ENCODE results near the gene CGNL1. TPM values are rescaled to one million over a fixed set of nuclear protein-coding genes. Genes with fewer than 3 reads are reported as not detected.

Gene CGNL1
- polyA plus RNA-seq, 2 of the 4 experiments (the other 2 are of a cell fraction) = 1.4 to 1.8 TPM

- Histone ChIP-seq H3K4me2 (no peak overlapping the region), H3K4me1 (no peaks in the 10 kb centered on the region), H3K9me3 (no peaks in the 10 kb centered on the region), H3K27ac (no peak overlapping the region), H3K4me3 (no peak overlapping the region)
- DNase-seq (ENCODE audit: low read depth in 1 of 2, low spot score in 1 of 2) = no peak
- WGBS (ENCODE audit: missing lambda C conversion rate) = 82% methylated on average over 4 of the region's 4 CpGs
- TF ChIP-seq REST (IDR thresholded peaks at IDR 0.05) (no peak), RNF2 (IDR thresholded peaks at IDR 0.05; ENCODE audit: borderline replicate concordance, low read depth) (no peak), ZNF302 (CRISPR knock-in tag; IDR thresholded peaks at IDR 0.05) (no peak), RARB (CRISPR knock-in tag; IDR thresholded peaks at IDR 0.05) (no peak), CHD4 (IDR thresholded peaks at IDR 0.05; ENCODE audit: borderline replicate concordance) (no peak), HDAC2 (IDR thresholded peaks at IDR 0.05) (no peak), ATOH8 (CRISPR knock-in tag; IDR thresholded peaks at IDR 0.05; ENCODE audit: low read depth) (no peak), CBX2 (IDR thresholded peaks at IDR 0.05; ENCODE audit: borderline replicate concordance, low read depth) (no peak), TP53 (CRISPR knock-in tag; IDR thresholded peaks at IDR 0.05) (no peak), PHF8 (IDR thresholded peaks at IDR 0.05; ENCODE audit: borderline replicate concordance, low read depth) (no peak), RAD21 (conservative IDR thresholded peaks at IDR 0.05 in 1 of 2, IDR thresholded peaks at IDR 0.05 in 1 of 2) (no peak), BHLHE40 (IDR thresholded peaks at IDR 0.05; ENCODE audit: low read depth, low read length) (no peak), HOXB13 (CRISPR knock-in tag; IDR thresholded peaks at IDR 0.05; ENCODE audit: low read depth) (no peak)
- TF ChIP-seq, protein P1, sequence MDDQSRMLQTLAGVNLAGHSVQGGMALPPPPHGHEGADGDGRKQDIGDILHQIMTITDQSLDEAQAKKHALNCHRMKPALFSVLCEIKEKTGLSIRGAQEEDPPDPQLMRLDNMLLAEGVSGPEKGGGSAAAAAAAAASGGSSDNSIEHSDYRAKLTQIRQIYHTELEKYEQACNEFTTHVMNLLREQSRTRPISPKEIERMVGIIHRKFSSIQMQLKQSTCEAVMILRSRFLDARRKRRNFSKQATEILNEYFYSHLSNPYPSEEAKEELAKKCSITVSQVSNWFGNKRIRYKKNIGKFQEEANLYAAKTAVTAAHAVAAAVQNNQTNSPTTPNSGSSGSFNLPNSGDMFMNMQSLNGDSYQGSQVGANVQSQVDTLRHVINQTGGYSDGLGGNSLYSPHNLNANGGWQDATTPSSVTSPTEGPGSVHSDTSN (IDR thresholded peaks at IDR 0.05) = no peak
- TF ChIP-seq, protein P2, sequence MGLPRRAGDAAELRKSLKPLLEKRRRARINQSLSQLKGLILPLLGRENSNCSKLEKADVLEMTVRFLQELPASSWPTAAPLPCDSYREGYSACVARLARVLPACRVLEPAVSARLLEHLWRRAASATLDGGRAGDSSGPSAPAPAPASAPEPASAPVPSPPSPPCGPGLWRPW (IDR thresholded peaks at IDR 0.05) = no peak
- no peak for FAIRE-seq
- POLR2A ChIA-PET = no interaction called here
- CTCF ChIA-PET = interaction anchor here (0.7 to 1.2 kb wide), 2 partner anchors 72 to 977 kb away, joined by 3 read pairs; no protein-coding TSS in a partner anchor
- ATAC-seq = no peak
Observed at GRCh38 chr15:57468486-57468885, 92.2 kb downstream of the CGNL1 start.

DNA sequence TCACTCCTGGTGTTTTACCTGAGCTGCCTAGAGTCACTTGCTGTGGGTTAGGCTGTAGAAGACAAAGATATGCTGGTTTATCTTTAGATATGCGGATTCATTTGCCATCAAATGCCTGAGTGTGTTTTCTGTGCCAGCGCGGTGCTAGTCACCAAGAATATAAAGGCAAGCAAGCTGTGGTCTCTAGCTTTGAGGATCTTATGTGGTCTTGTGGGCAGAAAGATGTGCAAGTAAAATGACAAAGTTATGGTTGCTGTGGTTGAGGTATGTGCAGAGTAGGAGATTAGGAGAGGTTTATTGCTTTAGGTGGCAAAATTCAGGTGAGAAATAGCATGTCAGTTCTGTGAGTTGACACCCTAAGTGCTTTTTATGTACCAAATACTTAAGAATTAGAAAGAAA, 94.2 kb downstream of the CGNL1 start:
- DNase-seq (ENCODE audit: low read depth in 1 of 2, low spot score in 1 of 2) (no peak), ATAC-seq (no peak), FAIRE-seq (no peak)
- H3K4me2 ChIP-seq = no peak overlapping the region
- WGBS (ENCODE audit: missing lambda C conversion rate) = 95% methylated on average over 3 of the region's 3 CpGs
- POLR2A ChIA-PET = no interaction called here
- no peak overlapping the region for H3K27ac ChIP-seq
- TF ChIP-seq USF2 (IDR thresholded peaks at IDR 0.05) = no peak
- H3K9me3 ChIP-seq = no peaks in the 10 kb centered on the region
- H3K4me3 ChIP-seq = no peak overlapping the region
- CTCF ChIA-PET = interaction anchor here (1.0 to 1.3 kb wide), 4 partner anchors 8 to 130 kb away, joined by 3 to 4 read pairs (median 3); no protein-coding TSS in a partner anchor
- no peaks in the 10 kb centered on the region for H3K4me1 ChIP-seq
